ENCODE measurements around the gene MTIF3. TPM values are rescaled to one million over a fixed set of nuclear protein-coding genes. Genes with fewer than 3 reads are reported as not detected.

Gene MTIF3
- total RNA-seq, 2 donors from 2014 or later, result 113 to 252 TPM

DNA sequence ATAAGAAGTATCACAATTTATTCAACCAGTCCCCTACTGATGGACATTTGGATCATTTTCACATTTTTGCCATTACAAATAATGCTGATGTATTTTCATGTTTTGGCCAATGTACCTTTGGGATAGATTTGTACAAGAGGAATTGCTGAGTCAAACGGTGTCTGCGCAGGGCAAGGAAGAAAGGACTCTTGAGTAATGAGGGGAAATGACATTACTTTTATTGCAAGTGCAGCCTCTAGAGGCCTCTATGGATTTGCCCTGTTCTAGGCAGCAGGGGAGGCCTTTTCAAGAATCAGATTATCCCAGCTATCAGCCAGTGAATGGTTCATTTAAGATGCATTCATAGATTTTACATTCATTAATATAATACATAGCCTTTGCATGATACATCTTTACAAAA, 58.9 kb downstream of the MTIF3 start:
- Histone ChIP-seq H3K9me3 (no peaks in the 10 kb centered on the region), H3K4me1 (no peaks in the 10 kb centered on the region), H3K27me3 (no peaks in the 10 kb centered on the region), H3K4me3 (no peak overlapping the region), H3K27ac (no peak overlapping the region), H3K36me3 (no peaks in the 10 kb centered on the region)
- TF ChIP-seq CTCF (IDR thresholded peaks at IDR 0.05), result no peak
- DNase-seq (ENCODE audit: low spot score), result no peak

DNA sequence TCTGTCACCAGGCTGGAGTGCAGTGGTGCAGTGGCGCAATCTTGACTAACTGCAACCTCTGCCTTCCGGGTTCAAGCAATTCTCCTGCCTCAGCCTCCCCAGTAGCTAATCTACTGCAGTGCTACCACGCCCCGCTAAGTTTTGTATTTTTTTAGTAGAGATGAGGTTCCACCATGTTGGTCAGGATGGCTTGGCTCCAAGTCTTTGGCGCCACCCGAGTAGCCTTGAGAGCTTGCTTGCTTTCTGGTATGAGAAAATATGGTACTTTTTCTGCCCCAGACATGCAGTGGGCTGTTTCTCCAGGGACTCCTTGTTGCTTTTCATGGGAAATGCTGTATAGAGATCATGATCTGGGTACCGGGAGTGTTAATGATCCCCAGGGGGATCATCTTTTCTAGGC, 60.5 kb downstream of the MTIF3 start:
- H3K9me3 ChIP-seq, result no peaks in the 10 kb centered on the region
- H3K36me3 ChIP-seq, result no peaks in the 10 kb centered on the region
- no peak for DNase-seq (ENCODE audit: low spot score)
- TF ChIP-seq CTCF (IDR thresholded peaks at IDR 0.05), result no peak
- no peak overlapping the region for H3K27ac ChIP-seq
- no peaks in the 10 kb centered on the region for H3K4me1 ChIP-seq
- no peaks in the 10 kb centered on the region for H3K27me3 ChIP-seq
- no peak overlapping the region for H3K4me3 ChIP-seq

GRCh38 chr13:27388241-27388640, 62.1 kb downstream of the MTIF3 start:
- H3K36me3 ChIP-seq, result no peaks in the 10 kb centered on the region
- H3K27me3 ChIP-seq, result no peaks in the 10 kb centered on the region
- H3K4me1 ChIP-seq, result no peaks in the 10 kb centered on the region
- no peak for DNase-seq (ENCODE audit: low spot score)
- no peak overlapping the region for H3K4me3 ChIP-seq
- H3K9me3 ChIP-seq, result no peaks in the 10 kb centered on the region
- no peak overlapping the region for H3K27ac ChIP-seq
- no peak for TF ChIP-seq CTCF (IDR thresholded peaks at IDR 0.05)

Other genes with a start within 250 kb of the MTIF3 start
- gene RPL21, start 199.0 kb downstream of the MTIF3 start, total RNA-seq, result 100 to 1,000 TPM; 424 to 949 TPM
- 10 to 100 TPM in 1 of 2 donors, 1 to 10 TPM in 1; 9.3 to 16.3 TPM for gene RASL11A, start 179.7 kb downstream of the MTIF3 start, total RNA-seq
- 100 to 1,000 TPM; 227 to 327 TPM for gene GTF3A, start 25.9 kb downstream of the MTIF3 start, total RNA-seq
- 10 to 100 TPM; 13.0 to 15.2 TPM for gene LNX2, start 170.0 kb upstream of the MTIF3 start, total RNA-seq
- gene POLR1D, start 171.3 kb upstream of the MTIF3 start, total RNA-seq, result 10 to 100 TPM; 75.6 to 89.3 TPM